NCI-H2029 (cell line): ENCODE results near the gene ELOA2.
"Not testable (repeated sequence)": the region's sequence is repeated elsewhere in the genome, so short reads cannot be mapped to it uniquely, and the experiment has no call there.

Experiments
- DNase-seq: peaks from one replicate; lab custom pipeline; 2025; lab: John Stamatoyannopoulos, UW

ELOA2 gene

DNA sequence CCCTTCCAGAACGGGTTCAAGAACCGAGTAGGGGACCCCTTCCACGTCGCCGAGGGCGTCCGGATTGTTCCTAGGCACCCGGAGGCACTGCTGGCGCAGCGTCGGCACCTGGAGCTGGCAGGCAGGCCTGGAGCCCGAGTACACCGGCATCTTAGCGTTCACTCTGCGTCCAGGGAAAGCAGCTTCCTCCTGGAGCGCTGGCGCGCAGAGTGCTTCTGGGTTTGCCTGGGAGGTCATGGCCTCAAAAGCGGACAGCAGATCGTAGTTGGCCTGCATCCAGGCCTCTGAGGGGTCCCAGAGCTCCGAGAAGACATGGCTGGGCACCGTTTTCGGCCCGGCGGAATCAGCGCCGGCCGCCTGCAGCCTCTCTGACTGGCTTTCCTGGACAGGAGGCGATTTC lies 12.6 kb downstream of the ELOA2 start:
- not testable (repeated sequence) for DNase-seq

DNA sequence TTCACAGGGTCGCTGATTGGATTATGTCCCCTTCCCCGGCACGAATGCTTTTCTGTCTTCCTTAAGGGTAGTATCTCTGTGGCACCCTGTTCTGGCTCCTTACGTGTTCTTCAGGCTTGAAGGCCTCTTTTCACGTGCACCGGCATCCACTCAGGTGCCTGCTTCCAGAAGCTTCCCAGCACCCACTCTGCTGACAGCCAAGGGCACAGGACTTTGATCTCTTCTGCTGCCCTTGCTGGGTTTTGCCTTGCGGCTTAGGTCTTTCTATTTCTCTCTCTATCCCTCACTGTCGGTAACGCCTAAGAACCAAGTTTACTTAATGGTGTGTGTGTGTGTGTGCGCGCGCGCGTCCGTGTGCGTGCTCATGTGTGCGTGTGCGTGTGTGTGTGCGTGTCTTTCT lies 14.7 kb downstream of the ELOA2 start:
- not testable (repeated sequence) for DNase-seq

- not testable (repeated sequence) for DNase-seq
Observed at GRCh38 chr18:47019870-47020269, 15.6 kb downstream of the ELOA2 start.
